ENCODE data around the gene ARHGAP44.
"Not testable (repeated sequence)": the region's sequence is repeated elsewhere in the genome, so short reads cannot be mapped to it uniquely, and the experiment has no call there.

ARHGAP44 gene

GRCh38 chr17:12867726-12868125, 78.4 kb downstream of the ARHGAP44 start:
- ATAC-seq (ENCODE audit: insufficient read depth, low read depth) (no peak), DNase-seq (no peak)
- no peaks in the 10 kb centered on the region for H3K36me3 ChIP-seq (ENCODE audit: insufficient read depth, low read length)
- no peaks in the 10 kb centered on the region for H3K4me1 ChIP-seq (ENCODE audit: insufficient read depth, low read length)
- H3K9me3 ChIP-seq (ENCODE audit: insufficient read depth, low read length, severe bottlenecking) = no peaks in the 10 kb centered on the region
- H3K4me2 ChIP-seq (ENCODE audit: insufficient read depth, low read length) = no peak overlapping the region
- no peaks in the 10 kb centered on the region for H4K20me1 ChIP-seq (ENCODE audit: insufficient read depth, low read length)
- no peak overlapping the region for H2AFZ ChIP-seq (ENCODE audit: low read depth, low read length)
- TF ChIP-seq EZH2 (IDR thresholded peaks at IDR 0.05; ENCODE audit: borderline replicate concordance, low read depth, low read length, severe bottlenecking) (no peak), CTCF (IDR thresholded peaks at IDR 0.05; ENCODE audit: borderline replicate concordance, extremely low read depth, low read length, poor library complexity, severe bottlenecking) (no peak)
- no peak overlapping the region for H3K27ac ChIP-seq (ENCODE audit: low read length)
- no peak overlapping the region for H3K4me3 ChIP-seq (ENCODE audit: low read depth in 1 of 2, low read length in 2 of 2)
- no peaks in the 10 kb centered on the region for H3K79me2 ChIP-seq (ENCODE audit: insufficient read depth, low read length)
- no peaks in the 10 kb centered on the region for H3K27me3 ChIP-seq (ENCODE audit: insufficient read depth, low read length, poor library complexity)
- no peak overlapping the region for H3K9ac ChIP-seq (ENCODE audit: low read depth, low read length)

GRCh38 chr17:12873415-12874125, 84.3 kb downstream of the ARHGAP44 start:
- not testable (repeated sequence) for H2AFZ ChIP-seq (ENCODE audit: low read depth, low read length); H3K27ac ChIP-seq (ENCODE audit: low read length); H3K36me3 ChIP-seq (ENCODE audit: insufficient read depth, low read length); H3K79me2 ChIP-seq (ENCODE audit: insufficient read depth, low read length); H3K9me3 ChIP-seq (ENCODE audit: insufficient read depth, low read length, severe bottlenecking); H3K27me3 ChIP-seq (ENCODE audit: insufficient read depth, low read length, poor library complexity); ATAC-seq (ENCODE audit: insufficient read depth, low read depth); H3K9ac ChIP-seq (ENCODE audit: low read depth, low read length); DNase-seq; H3K4me2 ChIP-seq (ENCODE audit: insufficient read depth, low read length); H3K4me1 ChIP-seq (ENCODE audit: insufficient read depth, low read length); H3K4me3 ChIP-seq (ENCODE audit: low read depth in 1 of 2, low read length in 2 of 2); H4K20me1 ChIP-seq (ENCODE audit: insufficient read depth, low read length)

- Histone ChIP-seq H3K27ac (ENCODE audit: low read length) (no peak overlapping the region), H4K20me1 (ENCODE audit: insufficient read depth, low read length) (no peaks in the 10 kb centered on the region), H2AFZ (ENCODE audit: low read depth, low read length) (no peak overlapping the region), H3K79me2 (ENCODE audit: insufficient read depth, low read length) (no peaks in the 10 kb centered on the region), H3K9me3 (ENCODE audit: insufficient read depth, low read length, severe bottlenecking) (no peaks in the 10 kb centered on the region), H3K9ac (ENCODE audit: low read depth, low read length) (no peak overlapping the region), H3K4me1 (ENCODE audit: insufficient read depth, low read length) (no peaks in the 10 kb centered on the region), H3K36me3 (ENCODE audit: insufficient read depth, low read length) (no peaks in the 10 kb centered on the region), H3K4me3 (ENCODE audit: low read depth in 1 of 2, low read length in 2 of 2) (no peak overlapping the region), H3K27me3 (ENCODE audit: insufficient read depth, low read length, poor library complexity) (no peaks in the 10 kb centered on the region), H3K4me2 (ENCODE audit: insufficient read depth, low read length) (no peak overlapping the region)
- ATAC-seq (ENCODE audit: insufficient read depth, low read depth) = no peak
- TF ChIP-seq EZH2 (IDR thresholded peaks at IDR 0.05; ENCODE audit: borderline replicate concordance, low read depth, low read length, severe bottlenecking) (no peak), CTCF (IDR thresholded peaks at IDR 0.05; ENCODE audit: borderline replicate concordance, extremely low read depth, low read length, poor library complexity, severe bottlenecking) (no peak)
- DNase-seq = no peak
These were observed 88.8 kb downstream of the ARHGAP44 start for GRCh38 chr17:12877953-12878669.

DNA sequence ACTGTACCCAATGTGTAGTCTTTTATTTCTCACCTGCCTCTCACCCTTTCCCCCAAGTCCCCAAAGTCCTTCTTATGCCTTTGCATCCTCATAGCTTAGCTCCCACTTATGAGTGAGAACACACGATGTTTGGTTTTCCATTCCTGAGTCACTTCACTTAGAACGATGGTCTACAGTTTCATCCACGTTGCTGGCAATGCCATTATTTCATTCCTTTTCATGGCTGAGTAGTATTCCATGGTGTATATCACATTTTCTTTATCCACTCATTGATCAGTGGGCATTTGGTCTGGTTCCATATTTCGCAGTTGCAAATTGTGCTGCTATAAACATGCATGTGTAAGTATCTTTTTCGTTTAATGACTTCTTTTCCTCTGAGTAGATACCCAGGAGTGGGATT, 89.8 kb downstream of the ARHGAP44 start:
- not testable (repeated sequence) for H3K4me3 ChIP-seq (ENCODE audit: low read depth in 1 of 2, low read length in 2 of 2); H3K9me3 ChIP-seq (ENCODE audit: insufficient read depth, low read length, severe bottlenecking); H2AFZ ChIP-seq (ENCODE audit: low read depth, low read length); DNase-seq; H3K36me3 ChIP-seq (ENCODE audit: insufficient read depth, low read length); H3K4me1 ChIP-seq (ENCODE audit: insufficient read depth, low read length); H4K20me1 ChIP-seq (ENCODE audit: insufficient read depth, low read length); ATAC-seq (ENCODE audit: insufficient read depth, low read depth); H3K27ac ChIP-seq (ENCODE audit: low read length); H3K4me2 ChIP-seq (ENCODE audit: insufficient read depth, low read length); H3K9ac ChIP-seq (ENCODE audit: low read depth, low read length); H3K27me3 ChIP-seq (ENCODE audit: insufficient read depth, low read length, poor library complexity); H3K79me2 ChIP-seq (ENCODE audit: insufficient read depth, low read length)
